ENCODE measurements around the gene GLIS1. TPM values are rescaled to one million over a fixed set of nuclear protein-coding genes. Genes with fewer than 3 reads are reported as not detected.

Gene GLIS1
- total and polyA plus RNA-seq, 9 donors, result 0.12 to 2.9 (median 0.48) TPM; not detected in 1

DNA sequence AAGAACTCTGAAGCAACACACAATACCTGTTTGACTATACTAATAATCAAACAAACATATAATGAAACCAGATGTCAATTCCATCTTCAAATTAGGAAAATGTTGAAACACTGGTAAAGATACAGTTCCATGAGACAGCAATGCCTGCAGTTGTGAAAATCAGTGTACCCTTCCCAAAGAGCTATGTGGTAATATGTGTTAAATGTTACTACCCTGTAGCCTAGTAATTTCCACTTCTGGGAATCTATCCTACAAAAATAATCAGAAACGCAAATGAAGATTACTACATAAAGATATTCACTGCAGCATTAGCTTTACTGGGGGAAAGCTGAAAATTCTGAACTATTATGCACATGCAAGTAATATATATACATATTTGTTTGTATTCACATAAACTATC is 16.9 kb downstream of the GLIS1 start:
- Histone ChIP-seq H3K36me3 (no peaks in the 10 kb centered on the region), H3K27ac (no peak overlapping the region), H3K4me1 (ENCODE audit: insufficient read depth) (peaks cover 1% of the 10 kb centered on the region), H3K4me3 (no peak overlapping the region), H3K27me3 (no peaks in the 10 kb centered on the region), H3K9me3 (no peaks in the 10 kb centered on the region)
- WGBS, 3 donors, result 42 to 57% (median 44%) methylated on average over 1 of the region's 1 CpG
- intact Hi-C loops (cut with DNase I), result no loop called here
- no peak for DNase-seq
- TF ChIP-seq EP300 (IDR thresholded peaks at IDR 0.05) (no peak), POLR2A (IDR thresholded peaks at IDR 0.05) (no peak)
- TF ChIP-seq, protein P1, sequence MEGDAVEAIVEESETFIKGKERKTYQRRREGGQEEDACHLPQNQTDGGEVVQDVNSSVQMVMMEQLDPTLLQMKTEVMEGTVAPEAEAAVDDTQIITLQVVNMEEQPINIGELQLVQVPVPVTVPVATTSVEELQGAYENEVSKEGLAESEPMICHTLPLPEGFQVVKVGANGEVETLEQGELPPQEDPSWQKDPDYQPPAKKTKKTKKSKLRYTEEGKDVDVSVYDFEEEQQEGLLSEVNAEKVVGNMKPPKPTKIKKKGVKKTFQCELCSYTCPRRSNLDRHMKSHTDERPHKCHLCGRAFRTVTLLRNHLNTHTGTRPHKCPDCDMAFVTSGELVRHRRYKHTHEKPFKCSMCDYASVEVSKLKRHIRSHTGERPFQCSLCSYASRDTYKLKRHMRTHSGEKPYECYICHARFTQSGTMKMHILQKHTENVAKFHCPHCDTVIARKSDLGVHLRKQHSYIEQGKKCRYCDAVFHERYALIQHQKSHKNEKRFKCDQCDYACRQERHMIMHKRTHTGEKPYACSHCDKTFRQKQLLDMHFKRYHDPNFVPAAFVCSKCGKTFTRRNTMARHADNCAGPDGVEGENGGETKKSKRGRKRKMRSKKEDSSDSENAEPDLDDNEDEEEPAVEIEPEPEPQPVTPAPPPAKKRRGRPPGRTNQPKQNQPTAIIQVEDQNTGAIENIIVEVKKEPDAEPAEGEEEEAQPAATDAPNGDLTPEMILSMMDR (IDR thresholded peaks at IDR 0.05), result no peak

DNA sequence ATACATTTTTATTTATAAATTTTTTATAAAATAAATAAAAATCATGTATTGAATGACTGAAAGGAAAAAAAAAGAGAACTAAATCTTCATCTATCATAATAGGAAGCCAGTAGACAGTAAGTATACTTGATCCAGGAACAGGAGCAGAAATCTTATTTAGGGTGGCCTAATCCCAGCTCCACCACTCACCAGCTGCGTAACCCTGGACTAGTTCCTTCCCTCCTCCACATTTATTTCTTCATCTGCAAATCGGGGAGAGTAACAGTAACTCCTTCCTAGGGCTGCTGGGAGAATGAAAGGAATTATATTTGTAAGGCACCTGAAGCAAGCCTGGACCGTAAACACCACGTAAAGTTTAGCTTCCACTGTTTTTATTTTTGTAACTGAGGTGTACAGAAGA is 17.9 kb downstream of the GLIS1 start:
- TF ChIP-seq, protein P1 (IDR thresholded peaks at IDR 0.05), result no peak
- TF ChIP-seq EP300 (IDR thresholded peaks at IDR 0.05) (no peak), POLR2A (IDR thresholded peaks at IDR 0.05) (no peak)
- no peak overlapping the region for H3K4me3 ChIP-seq
- WGBS, 3 donors, result 14 to 45% (median 37%) methylated on average over 4 of the region's 4 CpGs
- H3K27ac ChIP-seq, result no peak overlapping the region
- H3K27me3 ChIP-seq, result no peaks in the 10 kb centered on the region
- DNase-seq, result no peak
- H3K9me3 ChIP-seq, result no peaks in the 10 kb centered on the region
- intact Hi-C loops (cut with DNase I), result no loop called here
- H3K4me1 ChIP-seq (ENCODE audit: insufficient read depth), result peaks cover 1% of the 10 kb centered on the region
- no peaks in the 10 kb centered on the region for H3K36me3 ChIP-seq

DNA sequence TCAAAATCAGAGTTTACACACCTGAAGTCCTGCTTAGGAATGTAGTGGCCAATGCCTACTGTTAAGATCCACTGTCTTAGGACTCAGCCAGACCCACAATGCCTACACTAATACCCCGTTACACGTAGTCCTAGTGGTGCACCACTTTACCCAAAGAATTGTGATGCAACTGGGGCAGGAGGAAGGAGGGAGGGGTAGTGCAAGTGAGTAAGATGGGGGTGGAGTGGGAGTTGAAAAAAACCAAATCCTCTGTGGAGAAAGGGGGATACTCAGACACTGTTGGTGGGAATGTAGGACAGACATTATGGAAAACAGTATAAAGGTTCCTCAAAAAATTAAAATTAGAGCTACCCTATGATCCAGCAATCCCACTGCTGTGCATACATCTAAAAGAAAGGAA is 19.5 kb downstream of the GLIS1 start:
- intact Hi-C loops (cut with DNase I), result no loop called here
- H3K36me3 ChIP-seq, result no peaks in the 10 kb centered on the region
- no peaks in the 10 kb centered on the region for H3K27me3 ChIP-seq
- no peak overlapping the region for H3K4me3 ChIP-seq
- H3K27ac ChIP-seq, result no peak overlapping the region
- WGBS, 3 donors, result 87 to 91% (median 91%) methylated on average over 2 of the region's 2 CpGs
- peaks cover 1% of the 10 kb centered on the region for H3K4me1 ChIP-seq (ENCODE audit: insufficient read depth)
- H3K9me3 ChIP-seq, result no peaks in the 10 kb centered on the region
- no peak for DNase-seq
- no peak for TF ChIP-seq POLR2A (IDR thresholded peaks at IDR 0.05)
- TF ChIP-seq EP300 (IDR thresholded peaks at IDR 0.05), result no peak
- TF ChIP-seq, protein P1 (IDR thresholded peaks at IDR 0.05), result no peak

DNA sequence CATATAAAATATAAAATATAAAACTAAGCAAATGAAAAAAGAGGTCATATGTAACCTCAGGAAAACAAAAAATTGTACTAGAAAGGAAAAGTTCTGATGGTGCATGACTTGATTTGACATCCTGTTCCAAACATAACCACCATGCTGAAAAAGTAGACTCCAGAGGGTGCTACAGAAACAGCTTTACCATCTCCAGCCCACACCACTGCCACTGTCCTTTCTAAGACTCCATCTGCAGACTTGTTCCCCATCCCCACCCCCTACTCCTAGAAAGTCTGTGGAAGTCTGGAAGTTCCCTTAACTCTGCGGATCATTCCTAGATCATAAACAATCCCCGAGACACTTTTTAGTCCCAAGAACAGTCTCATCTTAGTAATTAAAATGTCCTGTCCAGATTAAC is 20.5 kb downstream of the GLIS1 start:
- H3K27me3 ChIP-seq, result no peaks in the 10 kb centered on the region
- intact Hi-C loops (cut with DNase I), result no loop called here
- no peak for DNase-seq
- 77 to 86% (median 82%) methylated on average over 2 of the region's 2 CpGs for WGBS, 3 donors
- no peak overlapping the region for H3K4me3 ChIP-seq
- no peaks in the 10 kb centered on the region for H3K9me3 ChIP-seq
- H3K4me1 ChIP-seq (ENCODE audit: insufficient read depth), result peaks cover 1% of the 10 kb centered on the region
- H3K36me3 ChIP-seq, result no peaks in the 10 kb centered on the region
- TF ChIP-seq, protein P1 (IDR thresholded peaks at IDR 0.05), result no peak
- no peak for TF ChIP-seq EP300 (IDR thresholded peaks at IDR 0.05)
- TF ChIP-seq POLR2A (IDR thresholded peaks at IDR 0.05), result no peak
- H3K27ac ChIP-seq, result no peak overlapping the region

Measured in ovary (tissue), 9 donors.